CD4-positive, alpha-beta memory T cell (primary cell): Measurements from ENCODE around the gene HS6ST3. TPM values are rescaled to one million over a fixed set of nuclear protein-coding genes. Genes with fewer than 3 reads are reported as not detected.

Experiments used
- CTCF ChIA-PET: fragments of 350-600 bp; sonication (Branson Sonifier 250); formaldehyde crosslinking; loops from one replicate; lab custom pipeline; 2021; ENCODE audit warnings: inconsistent platforms; ENCODE audit not compliant: partially characterized antibody; lab: Charles Lee
- POLR2A ChIA-PET: fragments of 350-600 bp; sonication (Branson Sonifier 250); formaldehyde crosslinking; loops from one replicate; lab custom pipeline; 2021; ENCODE audit not compliant: partially characterized antibody; lab: Charles Lee
- DNase-seq, 5 donors: peaks; one replicate each; pipeline versions ENCODE4 v3.0.0 to v3.0.0-alpha.2; 2020 to 2022; ENCODE audit warnings: mixed read lengths in 1 of 5
- H3K27ac ChIP-seq: one replicate; pipeline ENCODE4 v1.7.0; 2013; ENCODE audit warnings: low read depth, low read length
- H3K27me3 ChIP-seq: 2 replicates; pipeline ENCODE4 v1.7.0; 2013; ENCODE audit warnings: mild to moderate bottlenecking, low read length, moderate library complexity; ENCODE audit not compliant: insufficient read depth
- H3K36me3 ChIP-seq: 2 replicates; pipeline ENCODE4 v1.7.0; 2013; ENCODE audit warnings: mild to moderate bottlenecking, low read length, moderate library complexity; ENCODE audit not compliant: insufficient read depth
- H3K4me1 ChIP-seq: 2 replicates; pipeline ENCODE4 v1.7.0; 2013; ENCODE audit warnings: mild to moderate bottlenecking, low read length, moderate library complexity; ENCODE audit not compliant: insufficient read depth
- H3K4me3 ChIP-seq, 2 donors: one replicate each; pipeline ENCODE4 v1.7.0; 2013; ENCODE audit warnings: low read length in 2 of 2, mild to moderate bottlenecking in 1 of 2
- H3K9me3 ChIP-seq, 2 donors: one replicate each; pipeline ENCODE4 v1.7.0; 2013; ENCODE audit warnings: low read length in 2 of 2, control low read depth in 1 of 2; ENCODE audit not compliant: control insufficient read depth in 1 of 2
- H3K27ac Mint-ChIP-seq, 7 donors: one replicate each; pipeline ENCODE4 v1.8.0; 2020 to 2021; ENCODE audit warnings: mixed read lengths in 7 of 7, mild to moderate bottlenecking in 6 of 7, inconsistent platforms in 3 of 7, moderate library complexity in 3 of 7
- H3K27me3 Mint-ChIP-seq, 2 donors: one replicate each; pipeline ENCODE4 v1.8.0; 2020 to 2021; ENCODE audit warnings: mixed read lengths in 2 of 2
- H3K36me3 Mint-ChIP-seq, 2 donors: one replicate each; pipeline ENCODE4 v1.8.0; 2020 to 2021; ENCODE audit warnings: mixed read lengths in 2 of 2, inconsistent platforms in 1 of 2, mild to moderate bottlenecking in 1 of 2
- H3K4me1 Mint-ChIP-seq, 4 donors: one replicate each; pipeline ENCODE4 v1.8.0; 2020 to 2021; ENCODE audit warnings: mixed read lengths in 4 of 4, mild to moderate bottlenecking in 1 of 4
- H3K4me3 Mint-ChIP-seq, 8 donors: one replicate each; pipeline ENCODE4 v1.8.0; 2020 to 2021; ENCODE audit warnings: mixed read lengths in 8 of 8, mild to moderate bottlenecking in 7 of 8, moderate library complexity in 6 of 8, inconsistent platforms in 3 of 8
- H3K9me3 Mint-ChIP-seq, 8 donors: one replicate each; pipeline ENCODE4 v1.8.0; 2020 to 2021; ENCODE audit warnings: mixed read lengths in 8 of 8, mild to moderate bottlenecking in 5 of 8, inconsistent platforms in 3 of 8, moderate library complexity in 1 of 8
- intact Hi-C: fragments of 100-400 bp; cut with micrococcal nuclease; formaldehyde crosslinking; loops from one replicate; pipeline ENCODE4 v1.15.1; 2023
- polyA plus RNA-seq, 2 donors: library from polyadenylated mRNA; unstranded; fragments of 300-500 nt; fragmentation: Illumina TruSeq; gene quantifications; one replicate each; pipeline ENCODE4 v1.2.3, GENCODE V29; 2021
- total RNA-seq, 2 experiments: library from RNA; stranded (reverse); gene quantifications; one replicate each; pipeline ENCODE4 v1.2.3, GENCODE V29; 2021

The HS6ST3 gene
- total and polyA plus RNA-seq, 4 experiments from 2014 or later, result not detected

DNA sequence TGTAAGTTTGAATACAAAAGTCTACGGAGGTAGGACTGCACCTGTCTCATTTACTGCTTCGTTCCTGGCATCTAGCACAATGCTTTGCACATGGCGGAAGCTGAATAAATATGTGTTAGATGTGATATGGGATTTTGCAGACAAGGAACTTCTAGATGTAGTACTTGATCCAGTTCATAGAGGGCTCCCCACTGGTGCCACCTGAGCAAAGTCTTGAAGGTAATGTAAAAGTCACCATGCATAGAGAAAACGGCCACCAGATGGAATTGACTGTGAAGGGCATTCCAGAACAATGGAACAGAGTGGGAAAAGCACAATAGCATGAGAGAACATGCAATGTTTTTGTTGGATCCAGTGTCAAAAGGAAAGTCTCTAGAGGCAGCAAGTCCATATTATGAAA, 209.3 kb downstream of the HS6ST3 start:
- no peaks in the 10 kb centered on the region for H3K4me1 ChIP-seq
- no peaks in the 10 kb centered on the region for H3K9me3 ChIP-seq
- H3K4me1 Mint-ChIP-seq, result no peaks in the 10 kb centered on the region
- H3K9me3 Mint-ChIP-seq, result peaks cover 0 to 6% (median 4%) of the 10 kb centered on the region in 8 donors
- no peak overlapping the region for H3K4me3 ChIP-seq
- no peak overlapping the region for H3K4me3 Mint-ChIP-seq
- H3K27me3 Mint-ChIP-seq, result no peaks in the 10 kb centered on the region
- H3K36me3 ChIP-seq, result no peaks in the 10 kb centered on the region
- H3K27me3 ChIP-seq, result no peaks in the 10 kb centered on the region
- peak overlapping the region in 1 of 7 donors; percentile 35 for H3K27ac Mint-ChIP-seq
- no peaks in the 10 kb centered on the region for H3K36me3 Mint-ChIP-seq
- POLR2A ChIA-PET, result no interaction called here
- intact Hi-C loops, result no loop called here
- DNase-seq, result no peak
- no peak overlapping the region for H3K27ac ChIP-seq
- CTCF ChIA-PET, result no interaction called here

DNA sequence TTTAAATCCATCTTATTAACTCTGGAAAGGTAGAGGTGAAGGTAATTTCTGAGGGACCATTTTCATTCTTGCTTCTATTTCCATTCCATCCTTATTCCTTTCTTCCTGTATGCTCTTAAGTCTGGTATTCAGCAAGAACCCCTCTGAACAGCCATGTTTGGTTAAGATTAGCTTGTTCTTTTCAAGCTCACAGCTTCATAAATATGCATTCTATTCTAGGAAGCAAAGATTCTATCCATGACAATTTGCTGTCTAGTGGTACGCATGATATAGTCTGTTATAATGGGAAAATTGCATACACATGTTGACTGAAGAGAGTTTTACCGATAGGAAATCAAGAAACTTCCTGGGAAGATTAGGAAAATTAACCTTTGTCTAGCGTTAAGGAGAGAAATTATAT, 218.7 kb downstream of the HS6ST3 start:
- Histone ChIP-seq H3K27me3 (no peaks in the 10 kb centered on the region), H3K27ac (no peak overlapping the region), H3K36me3 (no peaks in the 10 kb centered on the region), H3K9me3 (no peaks in the 10 kb centered on the region), H3K4me1 (no peaks in the 10 kb centered on the region), H3K4me3 (no peak overlapping the region)
- ChIA-PET POLR2A (no interaction called here), CTCF (no interaction called here)
- H3K27me3 Mint-ChIP-seq, result no peaks in the 10 kb centered on the region
- intact Hi-C loops, result no loop called here
- H3K4me1 Mint-ChIP-seq, result no peaks in the 10 kb centered on the region
- H3K27ac Mint-ChIP-seq, result no peak overlapping the region
- peaks cover 0 to 8% (median 1%) of the 10 kb centered on the region in 8 donors for H3K9me3 Mint-ChIP-seq
- H3K4me3 Mint-ChIP-seq, result no peak overlapping the region
- H3K36me3 Mint-ChIP-seq, result no peaks in the 10 kb centered on the region
- DNase-seq, result no peak

DNA sequence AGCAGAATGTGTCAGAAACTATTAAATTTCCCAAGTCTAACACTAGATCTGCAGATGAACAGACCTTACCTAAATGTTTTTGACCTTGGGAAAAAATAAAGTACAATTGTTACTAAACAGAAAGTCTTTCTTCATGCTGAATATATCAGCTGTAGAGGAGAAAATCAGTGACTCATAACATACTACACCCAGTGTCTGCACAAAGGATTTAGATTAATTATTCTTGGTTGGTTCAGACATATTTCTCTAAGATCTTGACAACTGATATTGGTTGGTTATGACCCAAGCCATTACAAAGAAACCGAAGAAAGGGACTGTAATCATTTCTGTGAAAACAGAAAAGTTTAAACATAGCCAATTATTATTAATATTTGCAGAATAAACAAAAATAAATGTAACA, 225.1 kb downstream of the HS6ST3 start:
- no peak for DNase-seq
- Mint-ChIP-seq H3K4me1 (no peaks in the 10 kb centered on the region), H3K36me3 (no peaks in the 10 kb centered on the region), H3K9me3 (peaks cover 0 to 5% (median 1%) of the 10 kb centered on the region in 8 donors), H3K27me3 (no peaks in the 10 kb centered on the region), H3K4me3 (no peak overlapping the region), H3K27ac (no peak overlapping the region)
- ChIA-PET POLR2A (no interaction called here), CTCF (no interaction called here)
- Histone ChIP-seq H3K4me1 (no peaks in the 10 kb centered on the region), H3K9me3 (no peaks in the 10 kb centered on the region), H3K36me3 (no peaks in the 10 kb centered on the region), H3K27ac (no peak overlapping the region), H3K27me3 (no peaks in the 10 kb centered on the region), H3K4me3 (no peak overlapping the region)
- intact Hi-C loops, result no loop called here

DNA sequence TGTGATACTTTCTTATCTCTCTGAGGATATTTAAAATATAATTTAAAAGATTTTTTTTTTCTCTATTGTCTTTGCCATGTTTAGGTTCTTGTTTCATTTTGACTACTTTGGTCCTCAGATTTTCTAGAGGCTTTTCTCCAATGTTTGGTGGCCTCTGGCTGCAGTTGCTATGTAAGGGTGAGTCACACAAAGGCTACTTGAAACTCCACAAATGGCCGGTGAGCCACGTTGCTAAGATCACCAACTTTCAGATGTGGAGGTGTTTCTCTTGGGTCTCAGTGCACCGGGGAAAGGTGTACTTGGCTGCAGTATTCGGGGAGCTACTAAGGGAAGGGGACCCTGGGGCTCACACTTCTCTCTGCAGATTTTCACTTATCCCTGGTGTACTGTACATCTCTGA, 248.1 kb downstream of the HS6ST3 start:
- no peak overlapping the region for H3K4me3 ChIP-seq
- Mint-ChIP-seq H3K4me1 (no peaks in the 10 kb centered on the region), H3K27ac (no peak overlapping the region), H3K27me3 (no peaks in the 10 kb centered on the region), H3K4me3 (no peak overlapping the region), H3K9me3 (peaks cover 0 to 24% (median 4%) of the 10 kb centered on the region in 8 donors), H3K36me3 (no peaks in the 10 kb centered on the region)
- ChIA-PET POLR2A (no interaction called here), CTCF (no interaction called here)
- H3K36me3 ChIP-seq, result no peaks in the 10 kb centered on the region
- DNase-seq, result no peak
- no peak overlapping the region for H3K27ac ChIP-seq
- no peaks in the 10 kb centered on the region for H3K4me1 ChIP-seq
- no peaks in the 10 kb centered on the region for H3K27me3 ChIP-seq
- intact Hi-C loops, result no loop called here
- H3K9me3 ChIP-seq, result no peaks in the 10 kb centered on the region

DNA sequence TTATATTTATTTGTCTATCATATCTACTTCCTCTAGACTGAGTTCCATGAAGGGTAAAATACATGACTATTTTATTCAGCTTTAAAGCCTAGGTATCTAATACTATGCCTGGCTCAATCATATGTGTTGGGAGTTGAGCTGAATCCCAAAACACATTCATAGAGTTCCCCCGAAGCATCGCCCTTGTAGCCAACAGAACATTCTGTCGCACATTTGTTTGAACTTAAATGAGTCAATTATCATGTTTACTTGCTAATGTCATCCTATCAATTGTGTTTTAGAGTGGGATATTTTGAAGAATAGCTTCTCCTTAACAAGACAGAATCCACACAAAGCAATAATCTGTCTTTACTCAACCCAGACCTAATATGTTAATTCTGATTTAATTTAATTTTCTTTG, 252.4 kb downstream of the HS6ST3 start:
- Histone ChIP-seq H3K4me3 (no peak overlapping the region), H3K9me3 (no peaks in the 10 kb centered on the region), H3K27me3 (no peaks in the 10 kb centered on the region), H3K27ac (no peak overlapping the region), H3K36me3 (no peaks in the 10 kb centered on the region), H3K4me1 (no peaks in the 10 kb centered on the region)
- ChIA-PET POLR2A (no interaction called here), CTCF (no interaction called here)
- Mint-ChIP-seq H3K27ac (no peak overlapping the region), H3K36me3 (no peaks in the 10 kb centered on the region), H3K4me3 (no peak overlapping the region), H3K9me3 (peaks cover 0 to 8% (median under 1%) of the 10 kb centered on the region in 8 donors), H3K27me3 (no peaks in the 10 kb centered on the region), H3K4me1 (no peaks in the 10 kb centered on the region)
- intact Hi-C loops, result no loop called here
- no peak for DNase-seq

DNA sequence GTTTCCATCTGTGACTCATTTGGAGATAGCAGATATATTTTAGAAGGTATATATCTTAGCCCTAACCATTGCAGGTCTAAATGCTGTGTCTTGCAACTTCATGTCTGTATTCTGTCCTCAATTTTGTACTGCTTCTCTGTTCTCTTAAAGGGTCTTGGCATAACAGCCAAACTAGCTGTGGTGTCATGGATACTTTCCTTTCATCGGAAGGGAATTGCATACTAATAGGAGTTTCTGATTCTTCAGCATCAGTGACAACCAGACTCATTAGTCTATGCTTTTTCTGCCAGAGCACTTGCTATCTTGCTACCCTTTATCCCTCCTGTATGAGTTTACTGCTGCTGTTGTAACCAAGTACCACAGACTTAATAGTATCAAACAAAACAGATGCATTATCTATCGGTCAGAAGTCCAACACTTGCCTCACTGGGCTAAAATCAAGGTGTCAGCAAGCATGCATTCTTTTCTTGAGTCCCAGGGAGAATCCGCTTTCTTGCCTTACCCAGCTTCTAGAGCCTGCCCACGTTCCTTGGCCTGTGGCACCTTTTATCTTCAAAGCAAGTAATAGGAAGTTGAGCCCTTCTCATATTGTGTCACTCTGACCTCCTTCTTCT, 253.1 kb downstream of the HS6ST3 start:
- no peaks in the 10 kb centered on the region for H3K27me3 ChIP-seq
- H3K9me3 Mint-ChIP-seq, result peaks cover 0 to 5% (median 2%) of the 10 kb centered on the region in 8 donors
- H3K9me3 ChIP-seq, result no peaks in the 10 kb centered on the region
- no peak for DNase-seq
- ChIA-PET CTCF (no interaction called here), POLR2A (no interaction called here)
- intact Hi-C loops, result no loop called here
- no peak overlapping the region for H3K4me3 Mint-ChIP-seq
- no peaks in the 10 kb centered on the region for H3K27me3 Mint-ChIP-seq
- no peak overlapping the region for H3K27ac ChIP-seq
- H3K27ac Mint-ChIP-seq, result no peak overlapping the region
- no peak overlapping the region for H3K4me3 ChIP-seq
- no peaks in the 10 kb centered on the region for H3K4me1 ChIP-seq
- no peaks in the 10 kb centered on the region for H3K36me3 ChIP-seq
- H3K36me3 Mint-ChIP-seq, result no peaks in the 10 kb centered on the region
- H3K4me1 Mint-ChIP-seq, result no peaks in the 10 kb centered on the region

DNA sequence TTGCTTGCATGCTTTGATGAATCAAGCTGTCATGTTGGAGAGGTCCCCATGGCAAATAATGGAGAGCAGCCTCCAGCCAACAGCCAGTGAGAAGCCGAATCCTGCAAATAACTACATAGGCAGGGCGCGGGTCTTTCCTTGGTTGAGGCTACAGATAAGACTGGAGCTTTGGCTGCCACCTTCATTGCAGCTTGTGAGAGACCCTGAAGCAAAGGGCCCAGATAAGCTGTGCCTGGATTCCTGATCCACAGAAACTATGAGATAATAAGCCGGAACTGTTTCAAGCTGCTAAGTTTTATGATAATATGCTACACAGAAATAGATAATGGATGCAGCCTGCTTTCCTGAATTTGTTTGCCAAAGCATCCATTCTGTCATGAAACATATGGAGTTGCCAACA, 257.0 kb downstream of the HS6ST3 start:
- Mint-ChIP-seq H3K4me1 (no peaks in the 10 kb centered on the region), H3K27ac (no peak overlapping the region)

DNA sequence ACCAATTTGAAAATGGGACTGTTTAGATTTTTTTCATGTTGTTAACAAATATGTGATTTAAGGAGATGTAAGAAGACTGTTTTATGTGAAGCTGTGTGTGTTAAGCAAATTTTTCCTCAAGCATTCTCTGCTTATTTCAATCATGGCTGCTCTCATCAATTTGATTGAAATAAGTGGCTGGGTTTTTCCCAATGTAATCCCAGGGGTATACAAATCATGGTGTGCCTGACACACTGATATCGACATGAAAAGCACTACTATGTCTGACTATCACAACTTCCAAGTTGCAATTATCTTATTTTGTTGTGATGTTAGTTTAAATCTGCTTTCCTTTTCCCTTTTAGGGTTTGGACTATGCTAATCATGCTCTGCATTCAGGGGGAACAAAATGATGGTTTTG, 283.7 kb downstream of the HS6ST3 start:
- Mint-ChIP-seq H3K9me3 (peaks cover 0 to 7% (median 3%) of the 10 kb centered on the region in 8 donors), H3K27me3 (no peaks in the 10 kb centered on the region), H3K27ac (no peak overlapping the region), H3K36me3 (no peaks in the 10 kb centered on the region), H3K4me1 (no peaks in the 10 kb centered on the region), H3K4me3 (no peak overlapping the region)
- ChIA-PET CTCF (no interaction called here), POLR2A (no interaction called here)
- H3K27me3 ChIP-seq, result no peaks in the 10 kb centered on the region
- no peaks in the 10 kb centered on the region for H3K36me3 ChIP-seq
- H3K4me1 ChIP-seq, result no peaks in the 10 kb centered on the region
- intact Hi-C loops, result no loop called here
- no peak overlapping the region for H3K27ac ChIP-seq
- H3K4me3 ChIP-seq, result no peak overlapping the region
- H3K9me3 ChIP-seq, result no peaks in the 10 kb centered on the region
- no peak for DNase-seq

More for the DNA sequence above, 257.0 kb downstream of the HS6ST3 start:
- peaks cover 0 to 3% (median 0%) of the 10 kb centered on the region in 8 donors for H3K9me3 Mint-ChIP-seq
- Histone ChIP-seq H3K27me3 (no peaks in the 10 kb centered on the region), H3K4me1 (no peaks in the 10 kb centered on the region), H3K9me3 (no peaks in the 10 kb centered on the region), H3K36me3 (no peaks in the 10 kb centered on the region), H3K27ac (no peak overlapping the region), H3K4me3 (no peak overlapping the region)
- H3K4me3 Mint-ChIP-seq, result no peak overlapping the region
- CTCF ChIA-PET, result no interaction called here
- no peaks in the 10 kb centered on the region for H3K27me3 Mint-ChIP-seq
- POLR2A ChIA-PET, result no interaction called here
- H3K36me3 Mint-ChIP-seq, result no peaks in the 10 kb centered on the region
- DNase-seq, result no peak
- intact Hi-C loops, result no loop called here
